SK-N-SH (cell line): ENCODE results near the gene RARRES1. TPM values are rescaled to one million over a fixed set of nuclear protein-coding genes. Genes with fewer than 3 reads are reported as not detected.

Experiments
- CTCF ChIA-PET: fragments of 300-600, 350-600 bp; formaldehyde crosslinking; extraction: SDS; loops from one replicate; lab custom pipeline; 2021; lab: Yijun Ruan, JAX
- POLR2A ChIA-PET: fragments of 350-600 bp; sonication (Branson Sonifier 250); formaldehyde crosslinking; extraction: SDS; loops from one replicate; lab custom pipeline; 2020; ENCODE audit warnings: antibody characterized with exemption, inconsistent platforms; lab: Yijun Ruan, JAX
- DNase-seq: peaks from one replicate; pipeline ENCODE4 v3.0.0; 2012
- H2AFZ ChIP-seq: fragments of 200-600 bp; sonication (generic); 2 replicates; pipeline ENCODE4 v1.8.1; 2016; ENCODE audit warnings: antibody characterized with exemption, mild to moderate bottlenecking, low read depth
- H3F3A ChIP-seq: fragments of 200-600 bp; sonication (generic); replicated peaks from 2 replicates; pipeline ENCODE3; 2016; ENCODE audit warnings: antibody characterized with exemption, mild to moderate bottlenecking; ENCODE audit not compliant: insufficient read depth
- H3K27ac ChIP-seq, 2 experiments: fragments of 200-500 bp in 1 of 2; fragments of 200-600 bp in 1 of 2; sonication (Bioruptor generic) in 1 of 2; sonication (generic), shearing (Covaris generic) in 1 of 2; 2 replicates each; pipeline versions ENCODE4 v1.5.1 to v1.6.1; 2014 to 2016; ENCODE audit warnings: low read depth in 2 of 2, inconsistent platforms in 1 of 2, low read length in 1 of 2, mild to moderate bottlenecking in 1 of 2, mixed read lengths in 1 of 2
- H3K27me3 ChIP-seq: fragments of 200-600 bp; sonication (generic), shearing (Covaris generic); 2 replicates; pipeline ENCODE4 v1.6.1; 2016; ENCODE audit warnings: mixed run types; ENCODE audit not compliant: insufficient read depth
- H3K36me3 ChIP-seq, 2 experiments: fragments of 200-500 bp in 1 of 2; fragments of 200-600 bp in 1 of 2; sonication (Bioruptor generic) in 1 of 2; sonication (generic) in 1 of 2; replicated peaks in 1 of 2; 2 replicates each; pipeline versions ENCODE3 to v1.5.1; 2014 to 2016; ENCODE audit warnings: low read length in 1 of 2, mild to moderate bottlenecking in 1 of 2; ENCODE audit not compliant: insufficient read depth in 2 of 2, control insufficient read depth in 1 of 2
- H3K4me1 ChIP-seq, 2 experiments: fragments of 200-500 bp in 1 of 2; fragments of 200-600 bp in 1 of 2; sonication (Bioruptor generic) in 1 of 2; sonication (generic), shearing (Covaris generic) in 1 of 2; 2 replicates each; pipeline versions ENCODE4 v1.5.1 to v1.6.1; 2014 to 2016; ENCODE audit warnings: low read depth in 1 of 2, low read length in 1 of 2, mixed run types in 1 of 2; ENCODE audit not compliant: insufficient read depth in 2 of 2, control insufficient read depth in 1 of 2
- H3K4me2 ChIP-seq: fragments of 200-600 bp; sonication (generic), shearing (Covaris generic); 2 replicates; pipeline ENCODE4 v1.6.1; 2017; ENCODE audit warnings: mixed run types
- H3K4me3 ChIP-seq, 2 experiments: fragments of 200-500 bp in 1 of 2; fragments of 200-600 bp in 1 of 2; sonication (Bioruptor generic) in 1 of 2; sonication (generic), shearing (Covaris generic) in 1 of 2; 2 replicates each; pipeline versions ENCODE4 v1.5.1 to v1.8.1; 2014 to 2016; ENCODE audit warnings: low read depth in 2 of 2, inconsistent platforms in 1 of 2, low read length in 1 of 2, mild to moderate bottlenecking in 1 of 2, mixed read lengths in 1 of 2, moderate library complexity in 1 of 2
- H3K79me2 ChIP-seq: fragments of 200-600 bp; sonication (generic); 2 replicates; pipeline ENCODE4 v1.8.1; 2017; ENCODE audit warnings: mild to moderate bottlenecking; ENCODE audit not compliant: insufficient read depth
- H3K9ac ChIP-seq: fragments of 200-600 bp; sonication (generic); 2 replicates; pipeline ENCODE4 v1.6.1; 2017; ENCODE audit warnings: mixed run types
- H3K9me2 ChIP-seq: fragments of 200-600 bp; sonication (generic); 2 replicates; pipeline ENCODE4 v1.6.1; 2017; ENCODE audit warnings: mixed run types
- H3K9me3 ChIP-seq: fragments of 200-600 bp; sonication (generic); 2 replicates; pipeline ENCODE4 v1.6.1; 2017; ENCODE audit warnings: mixed run types, mild to moderate bottlenecking, moderate library complexity
- H4K20me1 ChIP-seq: fragments of 200-600 bp; sonication (generic); 2 replicates; pipeline ENCODE4 v1.6.1; 2017; ENCODE audit warnings: mild to moderate bottlenecking, mixed run types; ENCODE audit not compliant: insufficient read depth
- CHD2 ChIP-seq: fragments of 150-350 bp; IDR thresholded peaks from 2 replicates; pipeline ENCODE4 v1.6.1; 2018; ENCODE audit warnings: low read length; ENCODE audit not compliant: partially characterized antibody
- CTCF ChIP-seq: fragments of 200-600 bp; sonication (generic); IDR thresholded peaks from 2 replicates; pipeline ENCODE4 v1.6.1; 2017; ENCODE audit warnings: antibody characterized with exemption, mild to moderate bottlenecking, moderate library complexity
- FOXJ3 ChIP-seq: sonication (generic); formaldehyde crosslinking; IDR thresholded peaks from 2 replicates; pipeline ENCODE4 v1.5.1; 2020; ENCODE audit warnings: mild to moderate bottlenecking, missing genetic modification reagents
- POLR2AphosphoS5 ChIP-seq: IDR thresholded peaks from 2 replicates; pipeline ENCODE4 v1.6.1; 2012; ENCODE audit warnings: low read depth, low read length
- RCOR1 ChIP-seq: fragments of 150-350 bp; IDR thresholded peaks from 2 replicates; pipeline ENCODE4 v1.6.1; 2017; ENCODE audit warnings: antibody characterized with exemption, low read length
- REST ChIP-seq: IDR thresholded peaks from 2 replicates; pipeline ENCODE4 v1.6.1; 2012; ENCODE audit warnings: mild to moderate bottlenecking, low read depth, low read length, moderate library complexity
- TCF12 ChIP-seq: IDR thresholded peaks from 2 replicates; pipeline ENCODE4 v1.4.0; 2012
- TEAD4 ChIP-seq: IDR thresholded peaks from 2 replicates; pipeline ENCODE4 v1.4.0; 2012; ENCODE audit warnings: mild to moderate bottlenecking, borderline replicate concordance; ENCODE audit not compliant: insufficient read depth
- YY1 ChIP-seq: IDR thresholded peaks from 2 replicates; pipeline ENCODE4 v1.4.0; 2012; ENCODE audit warnings: low read depth, mild to moderate bottlenecking
- WGBS: methylation state at CpG from one replicate; pipeline ENCODE4 v1.1.6; 2017; ENCODE audit warnings: low lambda C conversion rate; 5-methylcytosine and 5-hydroxymethylcytosine counted together
- polyA plus RNA-seq, 3 experiments: library from polyadenylated mRNA; depleted of rRNA; stranded (reverse); fragments of >200 nt; gene quantifications; 2 replicates each; pipeline ENCODE4 v1.2.3, GENCODE V29; 2012
- TF ChIP-seq, protein P1 (sequence below): IDR thresholded peaks from 2 replicates; pipeline ENCODE4 v1.4.0; 2012; ENCODE audit warnings: low read depth, borderline replicate concordance

The RARRES1 gene
- polyA plus RNA-seq, 1 of the 3 experiments (the other 2 are of a cell fraction) = 0.15 TPM

DNA sequence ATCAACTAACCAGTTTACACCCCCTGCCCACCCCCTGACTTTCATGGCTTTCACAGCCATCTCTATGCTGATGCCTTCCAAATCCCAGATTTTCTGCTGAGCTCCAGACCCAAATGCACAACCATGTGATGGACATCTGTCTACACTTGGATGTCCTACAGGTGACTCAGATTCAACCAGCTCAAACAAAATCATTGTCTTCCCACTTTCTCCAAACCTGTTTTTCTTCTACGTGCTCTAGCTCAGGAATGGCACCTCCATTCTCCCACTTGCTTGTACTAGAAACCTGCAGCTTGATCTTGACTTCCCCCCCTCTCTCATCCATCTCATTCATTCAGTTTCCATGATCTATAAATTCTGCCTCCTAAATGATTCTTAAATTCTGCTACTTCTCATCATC is 34.1 kb upstream of the RARRES1 start:
- 89% methylated on average over 1 of the region's 1 CpG for WGBS
- Histone ChIP-seq H3K9me2 (no peaks in the 10 kb centered on the region), H3K27ac (no peak overlapping the region), H3K36me3 (no peaks in the 10 kb centered on the region), H3K79me2 (no peaks in the 10 kb centered on the region), H3K4me3 (no peak overlapping the region), H3K9ac (no peak overlapping the region), H3K4me2 (no peak overlapping the region), H2AFZ (no peak overlapping the region), H3K4me1 (peaks cover 4 to 29% of the 10 kb centered on the region in 2 experiments; a peak in 3 of 4 replicates), H3K9me3 (no peaks in the 10 kb centered on the region), H4K20me1 (no peaks in the 10 kb centered on the region), H3K27me3 (no peaks in the 10 kb centered on the region), H3F3A (peaks cover 6% of the 10 kb centered on the region)
- CTCF ChIA-PET = interaction anchor here (1.3 to 5.8 kb wide), 4 partner anchors 23 to 107 kb away, joined by 3 to 29 read pairs (median 6); no protein-coding TSS in a partner anchor
- POLR2A ChIA-PET = no interaction called here
- no peak for DNase-seq
- no peak for TF ChIP-seq CTCF
- no peak for TF ChIP-seq TEAD4
- no peak for TF ChIP-seq RCOR1
- TF ChIP-seq YY1 = no peak
- no peak for TF ChIP-seq CHD2
- TF ChIP-seq, protein P1, sequence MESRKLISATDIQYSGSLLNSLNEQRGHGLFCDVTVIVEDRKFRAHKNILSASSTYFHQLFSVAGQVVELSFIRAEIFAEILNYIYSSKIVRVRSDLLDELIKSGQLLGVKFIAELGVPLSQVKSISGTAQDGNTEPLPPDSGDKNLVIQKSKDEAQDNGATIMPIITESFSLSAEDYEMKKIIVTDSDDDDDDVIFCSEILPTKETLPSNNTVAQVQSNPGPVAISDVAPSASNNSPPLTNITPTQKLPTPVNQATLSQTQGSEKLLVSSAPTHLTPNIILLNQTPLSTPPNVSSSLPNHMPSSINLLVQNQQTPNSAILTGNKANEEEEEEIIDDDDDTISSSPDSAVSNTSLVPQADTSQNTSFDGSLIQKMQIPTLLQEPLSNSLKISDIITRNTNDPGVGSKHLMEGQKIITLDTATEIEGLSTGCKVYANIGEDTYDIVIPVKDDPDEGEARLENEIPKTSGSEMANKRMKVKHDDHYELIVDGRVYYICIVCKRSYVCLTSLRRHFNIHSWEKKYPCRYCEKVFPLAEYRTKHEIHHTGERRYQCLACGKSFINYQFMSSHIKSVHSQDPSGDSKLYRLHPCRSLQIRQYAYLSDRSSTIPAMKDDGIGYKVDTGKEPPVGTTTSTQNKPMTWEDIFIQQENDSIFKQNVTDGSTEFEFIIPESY = no peak
- TF ChIP-seq REST = no peak
- TF ChIP-seq FOXJ3 (CRISPR knock-in tag) = no peak
- TF ChIP-seq POLR2AphosphoS5 = no peak
- no peak for TF ChIP-seq TCF12
